Lung (tissue), 12 donors: ENCODE measurements around the gene DPP6. TPM values are rescaled to one million over a fixed set of nuclear protein-coding genes. Genes with fewer than 3 reads are reported as not detected.

Experiments
- ATAC-seq: fragments of 200-7000 bp; cut with Tn5 transposase; one replicate; pipeline ENCODE4 v1.9.1; 2020; ENCODE audit warnings: moderate number of reproducible peaks; ENCODE audit not compliant: insufficient read depth, low FRiP score
- DNase-seq, 3 donors: peaks; one replicate each; pipeline ENCODE4 v3.0.0-alpha.2; 2013 to 2017
- H3K27ac ChIP-seq, 2 donors: one replicate each; pipeline ENCODE4 v1.5.1; 2013; ENCODE audit warnings: mild to moderate bottlenecking in 2 of 2, moderate library complexity in 2 of 2, control low read depth in 1 of 2, inconsistent platforms in 1 of 2, low read depth in 1 of 2, low read length in 1 of 2
- H3K27me3 ChIP-seq, 3 donors: one replicate each; pipeline ENCODE4 v1.5.1; 2013; ENCODE audit warnings: low read length in 2 of 3; ENCODE audit not compliant: control insufficient read depth in 3 of 3, insufficient read depth in 3 of 3
- H3K36me3 ChIP-seq, 4 donors: one replicate each; pipeline ENCODE4 v1.5.1; 2013; ENCODE audit warnings: low read length in 4 of 4, mild to moderate bottlenecking in 1 of 4, moderate library complexity in 1 of 4; ENCODE audit not compliant: control insufficient read depth in 4 of 4, insufficient read depth in 4 of 4
- H3K4me1 ChIP-seq, 5 donors: one replicate each; pipeline ENCODE4 v1.5.1; 2013; ENCODE audit warnings: low read length in 5 of 5, mild to moderate bottlenecking in 2 of 5, moderate library complexity in 1 of 5; ENCODE audit not compliant: control insufficient read depth in 5 of 5, insufficient read depth in 5 of 5
- H3K4me3 ChIP-seq: one replicate; pipeline ENCODE4 v1.5.1; 2013; ENCODE audit warnings: mild to moderate bottlenecking, control low read depth, moderate library complexity
- H3K9ac ChIP-seq, 2 donors: one replicate each; pipeline ENCODE4 v1.5.1; 2013; ENCODE audit warnings: low read length in 2 of 2, control low read depth in 1 of 2; ENCODE audit not compliant: insufficient read depth in 1 of 2
- H3K9me3 ChIP-seq, 4 donors: one replicate each; pipeline ENCODE4 v1.5.1; 2013; ENCODE audit warnings: low read length in 3 of 4, mild to moderate bottlenecking in 1 of 4, moderate library complexity in 1 of 4; ENCODE audit not compliant: control insufficient read depth in 4 of 4, insufficient read depth in 3 of 4
- WGBS, 2 donors: extraction: QIAGEN DNeasy Blood & Tissue Kit; methylation state at CpG; one replicate each; pipeline ENCODE4 v1.1.7; 2013; 5-methylcytosine and 5-hydroxymethylcytosine counted together
- polyA plus RNA-seq, 2 donors: library from polyadenylated mRNA; stranded (reverse); fragments of 200-250 nt; gene quantifications; one replicate each; pipeline ENCODE4 v1.2.1, GENCODE V29; 2013
- total RNA-seq, 2 donors: library from RNA; depleted of rRNA in 1 of 2; stranded (reverse); fragments of >200 nt in 1 of 2; gene quantifications; one replicate each; pipeline ENCODE4 v1.2.1, GENCODE V29; 2014 to 2021
- TF ChIP-seq, protein P1 (sequence below): IDR thresholded peaks from 2 replicates; pipeline ENCODE4 v1.5.1; 2012; ENCODE audit warnings: mild to moderate bottlenecking; ENCODE audit errors: control extremely low read depth, extremely low read depth
- donor health status: control.
- donor health status: control.
- donor health status: Bipolar disorder and iron deficiency.
- donor health status: healthy.
- donor health status: DM: yes; HTN: yes; CAD: no.

DPP6 gene
- total and polyA plus RNA-seq, 4 donors = 0.08 to 1.3 (median 0.75) TPM

GRCh38 chr7:154644366-154644765 is 592.2 kb downstream of the DPP6 start:
- DNase-seq (no peak), ATAC-seq (no peak)
- Histone ChIP-seq H3K9ac (no peak overlapping the region), H3K27ac (no peak overlapping the region), H3K27me3 (no peaks in the 10 kb centered on the region), H3K36me3 (no peaks in the 10 kb centered on the region), H3K4me3 (no peak overlapping the region), H3K9me3 (peaks cover 0 to 5% (median 1%) of the 10 kb centered on the region in 4 donors), H3K4me1 (no peaks in the 10 kb centered on the region)
- 86 to 87% methylated on average over 3 of the region's 3 CpGs for WGBS, 2 donors
- TF ChIP-seq, protein P1, sequence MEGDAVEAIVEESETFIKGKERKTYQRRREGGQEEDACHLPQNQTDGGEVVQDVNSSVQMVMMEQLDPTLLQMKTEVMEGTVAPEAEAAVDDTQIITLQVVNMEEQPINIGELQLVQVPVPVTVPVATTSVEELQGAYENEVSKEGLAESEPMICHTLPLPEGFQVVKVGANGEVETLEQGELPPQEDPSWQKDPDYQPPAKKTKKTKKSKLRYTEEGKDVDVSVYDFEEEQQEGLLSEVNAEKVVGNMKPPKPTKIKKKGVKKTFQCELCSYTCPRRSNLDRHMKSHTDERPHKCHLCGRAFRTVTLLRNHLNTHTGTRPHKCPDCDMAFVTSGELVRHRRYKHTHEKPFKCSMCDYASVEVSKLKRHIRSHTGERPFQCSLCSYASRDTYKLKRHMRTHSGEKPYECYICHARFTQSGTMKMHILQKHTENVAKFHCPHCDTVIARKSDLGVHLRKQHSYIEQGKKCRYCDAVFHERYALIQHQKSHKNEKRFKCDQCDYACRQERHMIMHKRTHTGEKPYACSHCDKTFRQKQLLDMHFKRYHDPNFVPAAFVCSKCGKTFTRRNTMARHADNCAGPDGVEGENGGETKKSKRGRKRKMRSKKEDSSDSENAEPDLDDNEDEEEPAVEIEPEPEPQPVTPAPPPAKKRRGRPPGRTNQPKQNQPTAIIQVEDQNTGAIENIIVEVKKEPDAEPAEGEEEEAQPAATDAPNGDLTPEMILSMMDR = no peak

DNA sequence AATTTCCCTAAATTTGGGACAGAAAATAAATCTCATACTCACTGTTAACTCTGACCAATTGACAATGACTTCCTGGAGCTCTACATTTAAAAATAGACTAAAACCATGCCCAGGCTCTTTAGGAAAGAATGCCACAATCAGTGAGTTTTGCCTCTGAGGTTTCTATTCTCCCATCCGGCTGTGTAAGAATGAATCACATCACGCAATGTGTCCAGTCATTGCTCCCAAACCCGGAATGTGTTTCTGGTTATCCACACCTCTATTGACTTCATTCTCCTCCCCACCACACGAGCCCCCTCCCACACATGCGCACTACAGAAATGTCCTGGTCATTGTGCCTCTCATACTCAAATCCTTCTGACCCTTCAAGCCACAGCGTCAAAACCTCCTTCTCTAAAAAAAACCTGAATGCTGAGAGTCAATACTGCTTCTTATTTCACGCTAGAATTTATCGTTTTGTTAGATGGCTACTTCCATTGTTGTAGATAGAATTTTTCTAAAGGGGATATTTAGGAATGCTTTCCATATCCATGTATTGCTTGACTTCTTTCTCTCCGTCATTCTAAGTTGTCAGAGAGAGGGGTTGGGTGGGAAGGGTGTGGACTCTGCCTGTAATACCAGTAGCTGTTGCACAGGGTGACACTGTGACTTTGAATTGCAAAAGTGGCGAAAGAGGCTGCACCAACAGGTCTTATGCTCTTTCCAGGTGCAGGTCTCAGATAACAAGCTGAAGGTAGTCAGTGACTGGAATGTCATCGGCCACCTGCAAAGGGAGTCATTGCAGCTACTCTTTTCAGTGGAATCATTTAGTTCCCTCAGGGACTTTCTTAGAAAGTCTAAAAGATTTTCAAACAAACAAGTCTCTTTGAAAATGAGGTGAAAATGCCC is 594.2 kb downstream of the DPP6 start:
- no peak overlapping the region for H3K27ac ChIP-seq
- H3K4me3 ChIP-seq = no peak overlapping the region
- no peak for DNase-seq
- WGBS, 2 donors = 87 to 90% methylated on average over 11 of the region's 11 CpGs
- H3K36me3 ChIP-seq = no peaks in the 10 kb centered on the region
- no peak overlapping the region for H3K9ac ChIP-seq
- H3K27me3 ChIP-seq = no peaks in the 10 kb centered on the region
- H3K4me1 ChIP-seq = no peaks in the 10 kb centered on the region
- no peak for ATAC-seq
- peaks cover 0 to 7% (median 3%) of the 10 kb centered on the region in 4 donors for H3K9me3 ChIP-seq
- TF ChIP-seq, protein P1 = no peak

DNA sequence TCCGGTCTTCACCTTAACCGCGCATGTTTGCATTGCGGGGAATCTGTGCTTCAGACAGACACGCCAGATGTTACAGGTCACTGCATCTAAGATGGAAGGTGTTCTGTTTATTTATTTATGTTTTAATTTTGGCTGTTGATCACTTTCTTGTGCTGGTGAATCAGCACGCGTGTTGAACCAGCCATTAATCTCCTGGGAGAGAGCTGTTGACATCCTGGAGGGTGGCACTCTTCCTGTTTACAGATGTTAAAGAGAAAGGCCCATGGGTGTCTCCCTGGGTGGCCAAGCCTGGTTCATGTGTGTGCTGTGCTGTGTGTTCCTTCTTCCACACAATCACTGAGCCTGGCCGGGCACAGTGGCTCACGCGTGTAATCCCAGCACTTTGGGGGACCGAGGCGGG is 595.4 kb downstream of the DPP6 start:
- Histone ChIP-seq H3K9me3 (peaks cover 0 to 7% (median 3%) of the 10 kb centered on the region in 4 donors), H3K4me1 (no peaks in the 10 kb centered on the region), H3K9ac (no peak overlapping the region), H3K4me3 (no peak overlapping the region), H3K27ac (no peak overlapping the region), H3K36me3 (no peaks in the 10 kb centered on the region), H3K27me3 (no peaks in the 10 kb centered on the region)
- ATAC-seq = no peak
- TF ChIP-seq, protein P1 = no peak
- DNase-seq = no peak
- 73 to 90% methylated on average over 12 of the region's 12 CpGs for WGBS, 2 donors
